Spinal cord (tissue), 10 donors: ENCODE measurements around the gene OR10H3. TPM values are rescaled to one million over a fixed set of nuclear protein-coding genes. Genes with fewer than 3 reads are reported as not detected.
"Not testable (repeated sequence)": the region's sequence is repeated elsewhere in the genome, so short reads cannot be mapped to it uniquely, and the experiment has no call there.

Experiments
- DNase-seq, 6 donors: peaks; one replicate each; pipeline versions ENCODE4 v3.0.0 to v3.0.0-alpha.2; 2013 to 2015; ENCODE audit warnings: low spot score in 6 of 6, low read depth in 4 of 6
- H3K27ac ChIP-seq: one replicate; pipeline ENCODE4 v1.5.1; 2013; ENCODE audit warnings: low read depth, low read length, control low read depth
- H3K27me3 ChIP-seq: one replicate; pipeline ENCODE4 v1.6.1; 2013; ENCODE audit warnings: low read length; ENCODE audit not compliant: control insufficient read depth, insufficient read depth
- H3K36me3 ChIP-seq: one replicate; pipeline ENCODE4 v1.6.1; 2013; ENCODE audit warnings: low read length; ENCODE audit not compliant: control insufficient read depth, insufficient read depth
- H3K4me1 ChIP-seq: one replicate; pipeline ENCODE4 v1.6.1; 2013; ENCODE audit warnings: low read length; ENCODE audit not compliant: control insufficient read depth, insufficient read depth
- H3K4me3 ChIP-seq: one replicate; pipeline ENCODE4 v1.5.1; 2013; ENCODE audit warnings: low read depth, low read length, control low read depth
- H3K9me3 ChIP-seq: one replicate; pipeline ENCODE4 v1.6.1; 2013; ENCODE audit warnings: low read length; ENCODE audit not compliant: control insufficient read depth, insufficient read depth
- WGBS: methylation state at CpG from one replicate; pipeline ENCODE4 v1.1.5; 2013; ENCODE audit warnings: missing lambda C conversion rate; ENCODE audit not compliant: insufficient coverage; 5-methylcytosine and 5-hydroxymethylcytosine counted together
- polyA plus RNA-seq, 2 donors: library from polyadenylated mRNA; unstranded; fragments of 120-200 nt; gene quantifications; one replicate each; pipeline ENCODE4 v1.2.1, GENCODE V29; 2013; ENCODE audit not compliant: insufficient read length in 2 of 2
- total RNA-seq, 2 donors: library from RNA; depleted of rRNA in 1 of 2; stranded (reverse); fragments of 120-200 nt in 1 of 2; fragments of >200 nt in 1 of 2; gene quantifications; one replicate each; pipeline versions ENCODE4 v1.2.3 to v1.2.4, GENCODE V29; 2013 to 2014
- donor health status: healthy.

OR10H3 gene
- total and polyA plus RNA-seq, 4 donors, result not detected

DNA sequence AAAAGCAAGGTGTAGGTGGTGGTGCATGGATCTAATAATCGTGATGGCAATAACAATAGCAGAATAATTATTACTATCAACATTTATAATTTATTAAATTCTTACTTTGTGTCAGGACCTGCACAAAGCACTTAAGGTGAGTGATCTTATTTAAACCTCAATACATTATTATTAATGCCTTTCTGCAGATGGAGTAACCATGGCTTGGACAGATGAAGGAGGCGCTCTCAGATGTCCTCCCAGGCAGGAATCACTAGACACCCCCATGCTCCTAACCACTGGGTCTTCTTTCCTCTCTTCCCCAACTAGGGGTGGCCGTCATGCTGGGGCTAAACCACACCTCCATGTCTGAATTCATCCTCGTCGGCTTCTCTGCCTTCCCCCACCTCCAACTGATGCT lies 10.1 kb upstream of the OR10H3 start, which contains the start of gene OR10H2:
Gene OR10H2 (plus strand): TSS at position 301 of the 400 bp plus-strand sequence. CDS start 20 bp downstream, at position 321.
- Histone ChIP-seq H3K27ac (no peak within 1 kb of the TSS), H3K36me3 (no peaks in the 10 kb centered on the region), H3K4me3 (no peak within 1 kb of the TSS), H3K4me1 (peaks cover 7% of the 10 kb centered on the region), H3K27me3 (peaks cover 10% of the 10 kb centered on the region), H3K9me3 (no peaks in the 10 kb centered on the region)
- no peak for DNase-seq
- 64% methylated on average over 4 of the region's 5 CpGs for WGBS

DNA sequence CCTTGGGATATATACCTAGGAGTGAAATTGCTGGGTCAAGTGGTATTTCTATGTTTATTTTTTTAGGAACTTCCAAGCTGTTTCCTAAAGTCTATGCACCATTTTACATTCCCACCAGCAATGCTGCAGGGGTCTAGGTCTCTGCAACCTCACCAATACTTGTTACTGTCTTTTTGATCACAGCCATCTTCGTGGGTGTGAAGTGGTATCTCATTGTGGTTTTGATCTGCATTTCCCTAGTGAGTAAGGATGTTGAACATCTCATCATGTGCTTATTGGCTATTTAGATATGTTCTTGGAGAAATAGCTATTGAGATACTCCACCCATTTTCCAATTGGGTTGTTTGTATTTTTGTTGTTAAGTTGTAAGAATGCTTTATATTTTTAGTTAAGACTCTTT lies 7.2 kb upstream of the OR10H3 start:
- no peak for DNase-seq

DNA sequence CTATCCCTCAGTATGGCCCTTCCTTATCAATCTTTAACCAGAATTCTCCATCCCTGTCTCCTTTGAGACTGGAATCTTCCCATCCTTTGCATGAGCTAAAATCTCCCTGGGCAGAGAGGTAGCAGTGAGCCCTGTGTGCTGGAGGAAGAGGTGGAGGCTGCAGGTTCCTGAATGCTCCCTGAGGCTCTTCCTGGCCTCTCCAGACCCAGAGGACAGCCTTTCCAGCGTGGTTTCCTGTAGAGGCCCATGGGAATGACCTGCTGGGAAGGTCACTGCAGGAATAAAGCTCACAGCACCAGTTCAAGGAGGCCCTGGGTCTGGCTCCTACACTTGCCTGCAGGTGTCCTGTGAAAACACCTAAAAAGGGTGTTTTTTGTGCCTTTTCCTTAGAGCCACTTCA lies 5.4 kb upstream of the OR10H3 start:
- H3K4me3 ChIP-seq, result no peak overlapping the region
- 33% methylated on average over 1 of the region's 1 CpG for WGBS
- DNase-seq, result no peak
- no peaks in the 10 kb centered on the region for H3K27me3 ChIP-seq
- no peak overlapping the region for H3K27ac ChIP-seq
- no peaks in the 10 kb centered on the region for H3K4me1 ChIP-seq
- no peaks in the 10 kb centered on the region for H3K9me3 ChIP-seq
- no peaks in the 10 kb centered on the region for H3K36me3 ChIP-seq

More for the DNA sequence above, 7.2 kb upstream of the OR10H3 start:
- Histone ChIP-seq H3K27me3 (no peaks in the 10 kb centered on the region), H3K4me3 (no peak overlapping the region), H3K4me1 (no peaks in the 10 kb centered on the region), H3K9me3 (no peaks in the 10 kb centered on the region), H3K36me3 (no peaks in the 10 kb centered on the region), H3K27ac (no peak overlapping the region)
- WGBS, result no CpG with 5 or more reads among the region's 1 CpG

DNA sequence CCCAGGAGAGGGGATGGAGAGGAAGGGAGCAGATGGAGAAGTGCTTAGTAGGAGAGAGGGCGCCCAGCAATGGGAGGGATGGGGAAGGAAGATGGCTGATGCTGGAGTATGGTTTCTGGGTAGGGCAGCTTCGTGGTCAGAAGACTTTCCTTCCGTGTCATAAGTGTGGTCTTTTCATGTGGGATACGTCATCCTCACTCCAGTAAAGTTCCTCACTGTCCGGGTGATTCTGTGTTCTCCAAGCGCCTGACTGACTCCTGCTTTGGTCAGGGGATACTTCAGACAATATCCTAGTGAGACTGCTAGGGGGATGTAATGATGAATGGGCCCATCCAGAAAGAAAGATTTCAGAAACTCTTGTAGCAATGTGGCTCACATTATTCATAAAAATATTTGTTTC lies 3.9 kb upstream of the OR10H3 start:
- Histone ChIP-seq H3K4me3 (no peak overlapping the region), H3K4me1 (no peaks in the 10 kb centered on the region), H3K9me3 (no peaks in the 10 kb centered on the region), H3K27me3 (no peaks in the 10 kb centered on the region), H3K36me3 (no peaks in the 10 kb centered on the region), H3K27ac (no peak overlapping the region)
- WGBS, result 65% methylated on average over 2 of the region's 6 CpGs
- DNase-seq, result no peak

DNA sequence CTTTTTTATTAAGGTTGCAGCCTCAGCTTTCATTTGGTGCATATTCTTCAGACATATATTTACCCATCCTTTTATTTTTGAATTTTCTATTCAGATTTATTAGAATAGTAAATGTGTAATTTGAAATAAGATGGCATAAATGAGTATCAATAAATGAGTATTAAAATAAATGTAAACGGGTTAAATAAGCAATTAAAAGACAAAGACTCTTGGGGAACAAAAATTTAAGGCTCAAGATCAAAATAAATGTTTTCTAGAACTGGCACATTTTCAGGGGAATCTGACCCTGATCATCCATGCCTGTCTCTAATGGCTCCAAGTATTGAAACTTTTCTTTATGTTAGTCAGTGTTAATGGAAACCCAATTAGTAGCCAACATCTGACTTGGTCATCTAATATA lies 3.0 kb downstream of the OR10H3 start:
- H3K4me3 ChIP-seq, result no peak overlapping the region
- no peaks in the 10 kb centered on the region for H3K9me3 ChIP-seq
- no peak overlapping the region for H3K27ac ChIP-seq
- H3K36me3 ChIP-seq, result no peaks in the 10 kb centered on the region
- no peaks in the 10 kb centered on the region for H3K27me3 ChIP-seq
- no CpG with 5 or more reads among the region's 1 CpG for WGBS
- DNase-seq, result no peak
- H3K4me1 ChIP-seq, result no peaks in the 10 kb centered on the region

DNA sequence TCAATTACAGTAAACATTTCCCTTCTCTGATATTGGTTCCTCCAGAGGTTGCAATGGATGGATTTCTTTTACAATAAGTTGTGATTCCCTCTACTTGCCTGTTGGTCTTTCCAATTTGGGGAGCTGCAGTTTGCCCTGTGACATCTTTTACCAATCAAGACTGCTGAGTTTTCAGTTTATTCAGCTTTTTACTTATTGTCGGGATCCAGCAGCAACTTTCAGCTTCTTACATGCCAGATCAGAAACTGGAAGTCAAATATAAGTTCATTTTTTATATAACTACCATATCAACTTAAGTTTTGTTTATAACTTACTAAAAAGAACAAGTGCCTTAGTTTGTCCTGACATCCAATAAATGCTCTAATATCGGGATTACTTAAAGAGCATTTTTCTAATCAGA lies 10.5 kb downstream of the OR10H3 start:
- H3K9me3 ChIP-seq, result no peaks in the 10 kb centered on the region
- WGBS, result no CpG with 5 or more reads among the region's 2 CpGs
- H3K4me1 ChIP-seq, result no peaks in the 10 kb centered on the region
- H3K4me3 ChIP-seq, result no peak overlapping the region
- H3K36me3 ChIP-seq, result no peaks in the 10 kb centered on the region
- H3K27ac ChIP-seq, result no peak overlapping the region
- H3K27me3 ChIP-seq, result peaks cover 14% of the 10 kb centered on the region
- no peak for DNase-seq

DNA sequence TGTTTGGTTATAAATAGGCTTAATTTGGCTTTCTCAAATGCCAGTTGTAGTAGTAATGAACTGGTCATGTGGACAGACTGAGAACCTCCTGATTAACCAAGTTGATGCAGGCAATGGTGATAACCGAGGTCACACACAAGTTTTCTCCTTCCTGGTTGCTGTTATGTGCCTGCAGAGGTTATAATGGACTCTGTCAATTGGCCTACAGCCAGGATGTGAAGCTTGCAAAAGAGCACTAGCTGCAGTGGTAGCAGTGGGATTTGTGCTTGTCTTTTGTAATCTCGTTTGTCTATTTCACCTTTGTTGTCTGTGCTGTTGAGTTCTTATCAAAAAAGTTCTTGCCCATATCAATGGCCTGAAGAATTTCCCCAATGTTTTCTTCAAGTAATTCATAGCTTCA lies 20.6 kb downstream of the OR10H3 start:
- WGBS, result 33% methylated on average over 2 of the region's 2 CpGs
- DNase-seq, result peak in 1 of 6 donors; percentile 6
- Histone ChIP-seq H3K27ac (no peak overlapping the region), H3K36me3 (peaks cover 4% of the 10 kb centered on the region), H3K4me3 (no peak overlapping the region), H3K27me3 (peaks cover 4% of the 10 kb centered on the region), H3K9me3 (no peaks in the 10 kb centered on the region), H3K4me1 (no peaks in the 10 kb centered on the region)

DNA sequence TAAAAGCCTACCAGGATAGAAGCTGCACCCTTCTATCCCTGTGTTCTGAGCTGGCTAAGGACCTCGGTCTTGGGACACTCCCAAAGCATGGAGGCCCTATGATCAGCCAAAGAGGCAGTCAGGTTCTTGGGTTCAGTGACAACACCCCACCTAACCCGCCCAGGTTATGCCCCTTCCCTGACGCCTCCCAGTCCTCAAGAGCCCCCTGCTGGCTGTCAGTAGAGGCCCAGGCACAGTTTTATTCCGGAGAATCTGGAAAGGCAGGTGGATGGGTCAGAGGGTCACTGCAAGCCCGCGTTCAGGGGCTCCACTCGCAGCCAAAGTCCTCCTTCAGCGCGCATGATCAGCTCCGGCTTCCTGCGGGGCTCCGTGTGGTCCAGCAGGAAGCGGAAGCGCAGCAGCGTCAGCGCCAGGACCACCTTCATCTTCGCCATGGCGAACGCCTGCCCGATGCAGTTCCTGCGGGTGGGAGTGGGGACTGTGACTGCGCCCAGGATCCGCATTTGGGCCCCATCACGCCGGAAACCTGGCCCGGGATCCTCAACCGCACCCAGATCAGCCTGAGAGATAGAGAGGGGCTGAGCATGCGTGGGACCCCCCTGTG lies 22.3 kb downstream of the OR10H3 start:
- Histone ChIP-seq H3K27ac (no peak overlapping the region), H3K27me3 (peaks cover 4% of the 10 kb centered on the region), H3K9me3 (no peaks in the 10 kb centered on the region), H3K4me3 (no peak overlapping the region), H3K36me3 (peaks cover 4% of the 10 kb centered on the region), H3K4me1 (no peaks in the 10 kb centered on the region)
- 41% methylated on average over 27 of the region's 28 CpGs for WGBS
- DNase-seq, result peak in 1 of 6 donors; percentile 2

DNA sequence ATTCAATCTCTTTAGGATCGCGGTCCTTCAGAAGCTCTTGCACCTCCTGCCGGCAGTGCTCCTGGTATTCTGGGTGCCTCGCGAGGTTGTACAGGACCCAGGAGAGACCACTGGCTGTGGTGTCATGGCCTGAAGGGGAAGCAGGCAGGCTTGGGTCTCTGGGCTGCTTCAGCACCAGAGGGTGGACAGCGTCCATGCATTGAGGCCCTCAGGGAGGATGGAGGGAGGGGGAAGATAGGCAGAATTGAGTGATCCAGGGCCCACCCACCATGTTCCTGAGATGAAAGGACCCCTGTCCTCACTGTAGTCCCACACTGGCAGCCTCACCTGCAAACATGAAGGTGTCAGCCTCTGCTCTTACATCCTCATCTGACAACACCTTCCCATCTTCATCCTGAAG lies 31.8 kb downstream of the OR10H3 start:
- no peaks in the 10 kb centered on the region for H3K27me3 ChIP-seq
- no peaks in the 10 kb centered on the region for H3K9me3 ChIP-seq
- no peak overlapping the region for H3K4me3 ChIP-seq
- WGBS, result 41% methylated on average over 5 of the region's 6 CpGs
- DNase-seq, result no peak
- H3K4me1 ChIP-seq, result no peaks in the 10 kb centered on the region
- H3K36me3 ChIP-seq, result no peaks in the 10 kb centered on the region
- no peak overlapping the region for H3K27ac ChIP-seq

DNA sequence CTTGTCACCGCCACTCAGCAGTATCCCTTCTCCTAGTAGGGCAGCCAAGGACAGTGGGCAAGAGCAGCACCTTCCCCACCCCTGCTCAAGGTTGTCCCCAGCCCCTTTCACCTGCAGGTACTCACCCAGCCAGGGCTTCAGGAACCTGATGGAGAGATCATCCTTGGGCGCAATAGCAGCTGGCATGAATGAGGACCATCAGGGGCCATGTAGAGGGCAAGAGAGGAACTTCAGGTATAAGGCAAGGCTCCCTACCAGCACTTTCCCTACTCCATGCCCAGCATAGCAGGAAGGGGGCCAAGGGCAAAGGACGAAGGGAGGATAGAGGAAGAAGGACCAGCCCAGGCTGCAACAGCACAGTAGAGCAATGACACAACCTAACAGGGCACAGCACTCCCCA lies 36.4 kb downstream of the OR10H3 start:
- not testable (repeated sequence) for H3K4me3 ChIP-seq, H3K27me3 ChIP-seq, H3K4me1 ChIP-seq, H3K36me3 ChIP-seq, H3K27ac ChIP-seq, H3K9me3 ChIP-seq, DNase-seq
- 67% methylated on average over 1 of the region's 3 CpGs for WGBS
